Activated CD8-positive, alpha-beta T cell treated with anti-CD3 and anti-CD28 coated beads for 36 hours (primary cell): Measurements from ENCODE around the gene SLC22A17. TPM values are rescaled to one million over a fixed set of nuclear protein-coding genes. Genes with fewer than 3 reads are reported as not detected.

Experiments
- ATAC-seq: fragments of 200-7000 bp; cut with Tn5 transposase; one replicate; pipeline ENCODE4 v1.10.0; 2021; ENCODE audit warnings: mild to moderate bottlenecking, moderate library complexity
- CTCF ChIA-PET: fragments of 350-600 bp; sonication (Branson Sonifier 250); formaldehyde crosslinking; loops from one replicate; lab custom pipeline; 2021; ENCODE audit warnings: antibody characterized with exemption; lab: Charles Lee
- POLR2A ChIA-PET: fragments of 350-600 bp; sonication (Branson Sonifier 250); formaldehyde crosslinking; loops from one replicate; lab custom pipeline; 2021; ENCODE audit warnings: antibody characterized with exemption; lab: Charles Lee
- DNase-seq: peaks from one replicate; pipeline ENCODE4 v3.0.0-alpha.2; 2020
- H3K27ac Mint-ChIP-seq: one replicate; pipeline ENCODE4 v1.8.0; 2021; ENCODE audit warnings: mild to moderate bottlenecking, mixed read lengths
- H3K27me3 Mint-ChIP-seq: one replicate; pipeline ENCODE4 v1.8.0; 2021; ENCODE audit warnings: mixed read lengths
- H3K36me3 Mint-ChIP-seq: one replicate; pipeline ENCODE4 v1.8.0; 2021; ENCODE audit warnings: low read depth, mixed read lengths
- H3K4me1 Mint-ChIP-seq: one replicate; pipeline ENCODE4 v1.8.0; 2021; ENCODE audit warnings: low read depth, mixed read lengths
- H3K4me3 Mint-ChIP-seq: one replicate; pipeline ENCODE4 v1.8.0; 2021; ENCODE audit warnings: mild to moderate bottlenecking, moderate library complexity, mixed read lengths
- H3K9me3 Mint-ChIP-seq: one replicate; pipeline ENCODE4 v1.8.0; 2021; ENCODE audit warnings: mixed read lengths
- intact Hi-C: fragments of 100-400 bp; cut with micrococcal nuclease; formaldehyde crosslinking; loops from one replicate; pipeline ENCODE4 v1.10.0; 2022
- total RNA-seq, 2 experiments: library from RNA; stranded (reverse); gene quantifications; one replicate each; pipeline ENCODE4 v1.2.3, GENCODE V29; 2021
- TF ChIP-seq, protein P1 (sequence below): fragments of 200-600 bp; IDR thresholded peaks from one replicate; pipeline ENCODE4 v1.8.0; 2022; ENCODE audit warnings: antibody characterized with exemption, mild to moderate bottlenecking

Gene SLC22A17
- total RNA-seq, 2 experiments from 2014 or later: 2.3 TPM

DNA sequence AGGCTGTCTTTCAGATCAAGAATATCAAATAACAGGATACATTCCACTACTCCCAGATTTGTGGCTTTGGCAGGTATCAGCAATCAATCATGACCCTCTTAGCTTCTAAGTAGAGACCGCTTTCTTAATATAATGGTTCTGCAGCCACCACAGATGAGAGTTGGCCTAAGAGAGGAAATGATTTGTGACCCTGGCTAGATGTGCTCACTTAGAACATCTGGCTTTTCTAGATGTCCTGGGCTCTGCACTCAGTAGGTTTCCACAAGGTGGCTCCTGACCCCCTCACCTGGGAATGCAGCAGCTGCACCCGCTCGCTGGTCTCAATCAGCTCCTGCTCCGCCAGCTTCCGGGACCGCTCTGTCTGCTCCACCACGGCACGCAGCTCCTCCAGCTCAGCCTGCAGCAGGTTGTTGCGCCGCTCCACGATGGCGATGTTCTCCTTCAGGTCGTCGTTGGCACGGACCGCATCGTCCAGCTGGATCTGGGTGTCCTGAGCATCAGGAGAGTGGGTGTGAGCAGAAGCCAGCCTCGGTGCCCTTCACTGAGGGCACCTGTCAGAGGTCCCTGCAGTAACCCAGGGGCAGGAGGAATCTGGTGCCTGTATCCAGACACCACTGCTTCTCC lies 33.1 kb upstream of the SLC22A17 start:
- intact Hi-C loops: loop anchor here (10.0 kb wide), 1 partner anchor 121 kb away; no protein-coding TSS in a partner anchor
- ATAC-seq (no peak), DNase-seq (no peak)
- H3K4me1 Mint-ChIP-seq: no peaks in the 10 kb centered on the region
- H3K9me3 Mint-ChIP-seq: no peaks in the 10 kb centered on the region
- ChIA-PET POLR2A (interaction anchor here (0.6 kb wide), 2 partner anchors 163 to 962 kb away, joined by 3 to 4 read pairs; no protein-coding TSS in a partner anchor), CTCF (interaction anchor here (1.2 to 1.5 kb wide), 5 partner anchors 12 to 265 kb away, joined by 3 to 4 read pairs (median 3); no protein-coding TSS in a partner anchor)
- H3K27ac Mint-ChIP-seq: no peak overlapping the region
- no peaks in the 10 kb centered on the region for H3K36me3 Mint-ChIP-seq
- no peaks in the 10 kb centered on the region for H3K27me3 Mint-ChIP-seq
- no peak overlapping the region for H3K4me3 Mint-ChIP-seq
- TF ChIP-seq, protein P1, sequence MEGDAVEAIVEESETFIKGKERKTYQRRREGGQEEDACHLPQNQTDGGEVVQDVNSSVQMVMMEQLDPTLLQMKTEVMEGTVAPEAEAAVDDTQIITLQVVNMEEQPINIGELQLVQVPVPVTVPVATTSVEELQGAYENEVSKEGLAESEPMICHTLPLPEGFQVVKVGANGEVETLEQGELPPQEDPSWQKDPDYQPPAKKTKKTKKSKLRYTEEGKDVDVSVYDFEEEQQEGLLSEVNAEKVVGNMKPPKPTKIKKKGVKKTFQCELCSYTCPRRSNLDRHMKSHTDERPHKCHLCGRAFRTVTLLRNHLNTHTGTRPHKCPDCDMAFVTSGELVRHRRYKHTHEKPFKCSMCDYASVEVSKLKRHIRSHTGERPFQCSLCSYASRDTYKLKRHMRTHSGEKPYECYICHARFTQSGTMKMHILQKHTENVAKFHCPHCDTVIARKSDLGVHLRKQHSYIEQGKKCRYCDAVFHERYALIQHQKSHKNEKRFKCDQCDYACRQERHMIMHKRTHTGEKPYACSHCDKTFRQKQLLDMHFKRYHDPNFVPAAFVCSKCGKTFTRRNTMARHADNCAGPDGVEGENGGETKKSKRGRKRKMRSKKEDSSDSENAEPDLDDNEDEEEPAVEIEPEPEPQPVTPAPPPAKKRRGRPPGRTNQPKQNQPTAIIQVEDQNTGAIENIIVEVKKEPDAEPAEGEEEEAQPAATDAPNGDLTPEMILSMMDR: no peak

DNA sequence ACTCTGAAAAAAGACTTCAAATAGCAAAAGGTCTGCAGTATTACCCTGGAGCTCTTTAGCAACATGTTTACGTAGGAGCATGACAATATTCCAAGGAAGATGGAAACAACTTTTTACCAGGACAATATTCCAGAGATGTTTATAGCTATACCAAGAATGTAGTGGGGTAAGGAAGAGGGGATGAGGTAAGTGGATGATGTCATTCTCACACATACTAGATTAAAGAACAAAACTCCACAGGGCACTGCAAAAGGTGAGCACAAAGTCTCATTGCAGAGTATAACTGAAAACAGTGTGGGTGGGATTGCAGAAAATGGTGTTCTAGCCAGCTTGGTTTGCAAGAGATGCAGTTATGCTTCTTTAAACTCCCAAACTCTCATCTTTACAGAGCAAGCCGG lies 32.6 kb upstream of the SLC22A17 start:
- ChIA-PET CTCF (interaction anchor here (1.3 kb wide), 3 partner anchors 12 to 265 kb away, joined by 3 to 4 read pairs (median 3); no protein-coding TSS in a partner anchor), POLR2A (interaction anchor here (0.6 kb wide), 2 partner anchors 162 to 963 kb away, joined by 3 to 4 read pairs; no protein-coding TSS in a partner anchor)
- Mint-ChIP-seq H3K27me3 (no peaks in the 10 kb centered on the region), H3K27ac (no peak overlapping the region), H3K4me3 (no peak overlapping the region), H3K36me3 (no peaks in the 10 kb centered on the region), H3K9me3 (no peaks in the 10 kb centered on the region), H3K4me1 (no peaks in the 10 kb centered on the region)
- intact Hi-C loops: loop anchor here (10.0 kb wide), 1 partner anchor 120 kb away; no protein-coding TSS in a partner anchor
- DNase-seq: no peak
- TF ChIP-seq, protein P1: no peak
- ATAC-seq: no peak

DNA sequence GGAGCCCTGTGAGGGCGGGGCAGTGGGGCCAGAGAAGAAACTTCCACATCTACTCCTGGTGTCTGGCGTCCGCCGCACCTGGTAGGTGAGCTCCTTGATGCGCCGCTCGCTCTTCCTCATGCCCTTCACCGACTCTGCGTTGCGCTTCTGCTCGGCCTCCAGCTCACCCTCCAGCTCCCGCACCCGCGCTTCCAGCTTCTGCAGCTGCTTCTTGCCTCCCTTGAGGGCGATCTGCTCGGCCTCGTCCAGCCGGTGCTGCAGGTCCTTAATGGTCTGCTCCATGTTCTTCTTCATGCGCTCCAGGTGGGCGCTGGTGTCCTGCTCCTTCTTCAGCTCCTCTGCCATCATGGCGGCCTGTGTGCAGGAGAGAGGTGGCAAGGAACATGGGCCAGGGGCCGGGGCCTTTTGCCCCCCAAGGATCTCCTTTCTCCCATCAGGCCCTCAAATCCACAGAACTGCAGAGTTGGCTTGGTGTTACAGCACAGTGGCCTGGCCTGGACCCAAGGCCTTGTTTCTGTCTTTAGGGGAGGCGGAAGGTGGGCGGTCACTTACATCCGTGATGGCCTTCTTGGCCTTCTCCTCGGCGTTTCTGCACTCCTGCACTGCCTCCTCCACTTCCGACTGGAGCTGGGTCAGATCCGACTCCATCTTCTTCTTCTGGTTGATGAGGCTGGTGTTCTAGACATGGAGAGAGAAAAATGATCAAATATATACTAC lies 31.8 kb upstream of the SLC22A17 start:
- DNase-seq: no peak
- CTCF ChIA-PET: interaction anchor here (1.3 kb wide), 3 partner anchors 11 to 264 kb away, joined by 3 to 4 read pairs (median 3); no protein-coding TSS in a partner anchor
- intact Hi-C loops: loop anchor here (10.0 kb wide), 1 partner anchor 120 kb away; no protein-coding TSS in a partner anchor
- POLR2A ChIA-PET: interaction anchor here (0.6 kb wide), 1 partner anchor 162 kb away, joined by 4 read pairs; no protein-coding TSS in a partner anchor
- no peak for ATAC-seq
- Mint-ChIP-seq H3K4me3 (no peak overlapping the region), H3K36me3 (no peaks in the 10 kb centered on the region), H3K27ac (no peak overlapping the region), H3K27me3 (no peaks in the 10 kb centered on the region), H3K4me1 (no peaks in the 10 kb centered on the region), H3K9me3 (no peaks in the 10 kb centered on the region)
- TF ChIP-seq, protein P1: no peak

DNA sequence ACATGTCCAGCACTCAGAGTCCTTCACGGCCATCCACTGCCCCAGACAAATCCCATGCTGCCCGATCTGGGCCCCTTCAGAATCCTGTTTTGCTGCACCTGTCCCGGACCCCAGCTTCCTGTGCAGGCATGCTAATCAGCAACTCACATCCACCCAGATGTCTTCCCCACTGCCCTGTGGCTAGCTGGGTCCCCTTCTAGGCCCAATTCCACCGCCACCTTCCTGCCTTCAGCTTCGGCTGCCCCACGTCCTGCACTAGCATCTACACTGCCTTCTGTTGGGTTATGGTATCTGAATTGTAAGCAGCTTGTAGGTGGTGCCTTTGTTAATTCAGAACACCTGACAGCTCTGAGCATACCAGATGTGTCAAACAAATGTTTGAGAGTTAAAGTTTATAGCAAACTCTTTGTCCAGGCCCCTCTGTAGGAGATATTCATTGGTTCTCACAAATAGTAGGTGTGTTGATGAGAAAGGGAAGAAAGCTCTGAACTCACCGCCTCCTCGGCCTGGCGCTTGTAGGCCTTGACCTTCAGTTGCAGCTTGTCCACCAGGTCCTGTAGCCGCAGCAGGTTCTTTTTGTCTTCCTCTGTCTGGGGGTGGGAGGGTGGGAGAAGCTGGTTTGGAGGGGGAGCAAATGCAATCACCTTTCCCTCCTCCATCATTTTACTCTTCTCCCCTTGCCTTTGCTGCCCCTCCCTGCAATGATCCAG lies 30.2 kb upstream of the SLC22A17 start:
- Mint-ChIP-seq H3K4me3 (no peak overlapping the region), H3K9me3 (no peaks in the 10 kb centered on the region), H3K27me3 (no peaks in the 10 kb centered on the region), H3K4me1 (no peaks in the 10 kb centered on the region), H3K36me3 (no peaks in the 10 kb centered on the region), H3K27ac (no peak overlapping the region)
- ATAC-seq (no peak), DNase-seq (no peak)
- CTCF ChIA-PET: interaction anchor here (1.3 to 4.5 kb wide), 5 partner anchors 13 to 156 kb away, joined by 3 to 86 read pairs (median 4); no protein-coding TSS in a partner anchor
- TF ChIP-seq, protein P1: no peak
- POLR2A ChIA-PET: no interaction called here
- intact Hi-C loops: loop anchor here (10.0 kb wide), 1 partner anchor 118 kb away; no protein-coding TSS in a partner anchor
